ENCODE measurements around the gene ENPEP. TPM values are rescaled to one million over a fixed set of nuclear protein-coding genes. Genes with fewer than 3 reads are reported as not detected.

ENPEP gene
- total RNA-seq, 1 donor from 2014 or later = 3.5 TPM

Other genes starting within 250 kb of the ENPEP start
- gene PITX2, start 146.9 kb downstream of the ENPEP start, total RNA-seq = not detected